ENCODE data around the gene SYNGR1. TPM values are rescaled to one million over a fixed set of nuclear protein-coding genes. Genes with fewer than 3 reads are reported as not detected.

Gene SYNGR1
- total and polyA plus RNA-seq, 5 donors, result 66.4 to 101 (median 72.8) TPM

DNA sequence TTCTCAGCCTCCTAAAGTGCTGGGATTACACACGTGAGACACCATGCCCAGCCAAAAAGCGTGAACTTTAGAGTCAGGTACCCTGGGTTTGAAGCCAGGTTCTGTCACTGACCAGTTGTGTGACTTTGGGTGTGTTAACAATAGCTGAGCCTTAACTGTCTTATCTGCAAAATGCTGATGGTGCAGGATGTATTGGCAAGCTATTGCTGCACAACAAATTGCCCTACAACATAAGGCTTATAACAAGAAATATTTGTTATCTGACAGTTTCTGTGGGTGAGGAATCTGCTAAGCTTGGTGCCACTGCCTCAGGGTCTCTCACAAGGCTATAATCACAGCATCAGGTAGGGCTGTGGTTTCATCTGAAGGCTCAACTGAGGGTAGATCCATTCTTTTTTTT is 21.9 kb downstream of the SYNGR1 start:
- DNase-seq (no peak), ATAC-seq (no peak)
- Histone ChIP-seq H3K27me3 (ENCODE audit: control insufficient read depth, insufficient read depth) (no peaks in the 10 kb centered on the region), H3K4me3 (ENCODE audit: low read length) (no peak overlapping the region), H3K27ac (ENCODE audit: low read length) (no peak overlapping the region), H3K9me3 (ENCODE audit: control insufficient read depth, low read length) (no peaks in the 10 kb centered on the region), H3K4me1 (ENCODE audit: control insufficient read depth, insufficient read depth, low read length) (no peaks in the 10 kb centered on the region)
- intact Hi-C loops (cut with DNase I), result no loop called here
- whole genome bisulfite sequencing, result 98% methylated on average over 2 of the region's 2 CpGs

DNA sequence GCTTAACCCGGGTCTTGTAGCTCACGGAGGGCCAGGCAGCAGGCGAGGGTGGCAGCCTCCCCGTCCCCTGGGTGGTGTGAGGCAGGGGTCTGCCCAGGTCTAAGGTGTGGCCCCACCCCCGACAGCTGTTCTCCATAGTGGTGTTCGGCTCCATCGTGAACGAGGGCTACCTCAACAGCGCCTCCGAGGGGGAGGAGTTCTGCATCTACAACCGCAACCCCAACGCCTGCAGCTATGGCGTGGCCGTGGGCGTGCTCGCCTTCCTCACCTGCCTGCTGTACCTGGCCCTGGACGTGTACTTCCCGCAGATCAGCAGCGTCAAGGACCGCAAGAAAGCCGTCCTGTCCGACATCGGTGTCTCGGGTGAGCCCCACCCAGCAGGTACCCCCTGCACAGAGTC is 24.4 kb downstream of the SYNGR1 start:
- 87% methylated on average over 24 of the region's 24 CpGs for WGBS
- Histone ChIP-seq H3K4me3 (ENCODE audit: low read length) (no peak overlapping the region), H3K27ac (ENCODE audit: low read length) (no peak overlapping the region), H3K27me3 (ENCODE audit: control insufficient read depth, insufficient read depth) (no peaks in the 10 kb centered on the region), H3K4me1 (ENCODE audit: control insufficient read depth, insufficient read depth, low read length) (no peaks in the 10 kb centered on the region), H3K9me3 (ENCODE audit: control insufficient read depth, low read length) (no peaks in the 10 kb centered on the region)
- DNase-seq (no peak), ATAC-seq (no peak)
- intact Hi-C loops (cut with DNase I), result no loop called here

DNA sequence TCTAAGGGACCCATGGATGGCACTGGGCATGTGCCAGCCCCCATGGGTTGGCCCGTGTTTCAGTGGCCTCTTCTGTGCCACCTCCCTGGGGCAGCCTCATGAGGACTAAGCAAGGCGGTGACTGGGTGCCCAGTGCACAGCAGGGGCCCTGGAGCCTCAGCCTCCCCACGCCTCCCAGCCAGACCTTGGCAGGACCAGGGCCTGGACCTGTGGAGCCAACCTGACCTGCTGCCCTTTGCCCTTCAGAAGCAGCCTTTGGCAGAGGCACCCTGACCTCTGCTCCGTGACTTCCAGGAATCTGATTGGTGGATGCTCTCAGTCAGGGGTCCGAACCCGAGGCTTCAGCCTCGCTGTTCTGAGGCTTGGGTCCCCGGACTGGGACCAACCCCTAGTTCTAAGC is 25.0 kb downstream of the SYNGR1 start:
- H3K4me1 ChIP-seq (ENCODE audit: control insufficient read depth, insufficient read depth, low read length), result no peaks in the 10 kb centered on the region
- ATAC-seq, result no peak

DNA sequence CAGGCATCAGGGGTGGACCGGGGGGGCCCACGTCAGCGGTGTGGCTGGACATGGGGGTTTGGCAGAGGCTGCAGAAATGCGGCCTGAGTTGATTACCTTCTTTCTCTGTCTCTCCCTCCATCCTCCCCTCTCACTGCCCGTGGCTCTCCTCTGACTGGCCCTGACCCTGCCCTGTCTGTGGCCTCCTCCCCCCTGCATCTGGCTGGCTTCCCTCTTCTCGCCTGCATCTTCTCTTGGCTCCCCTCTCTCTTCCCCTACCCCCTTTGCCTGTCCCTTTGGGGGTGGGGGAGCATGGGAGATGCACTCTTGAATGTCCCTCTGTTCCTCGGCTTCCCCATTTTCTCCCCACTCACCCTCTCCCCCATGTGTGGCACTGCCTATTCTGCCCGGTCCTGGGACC is 25.9 kb downstream of the SYNGR1 start:
- H3K4me3 ChIP-seq (ENCODE audit: low read length), result no peak overlapping the region
- intact Hi-C loops (cut with DNase I), result no loop called here
- no peak overlapping the region for H3K27ac ChIP-seq (ENCODE audit: low read length)
- H3K9me3 ChIP-seq (ENCODE audit: control insufficient read depth, low read length), result no peaks in the 10 kb centered on the region
- DNase-seq (no peak), ATAC-seq (no peak)
- no peaks in the 10 kb centered on the region for H3K4me1 ChIP-seq (ENCODE audit: control insufficient read depth, insufficient read depth, low read length)
- WGBS, result 72% methylated on average over 8 of the region's 8 CpGs
- no peaks in the 10 kb centered on the region for H3K27me3 ChIP-seq (ENCODE audit: control insufficient read depth, insufficient read depth)

More for the DNA sequence above, 25.0 kb downstream of the SYNGR1 start:
- no peak overlapping the region for H3K4me3 ChIP-seq (ENCODE audit: low read length)
- 93% methylated on average over 8 of the region's 8 CpGs for WGBS
- intact Hi-C loops (cut with DNase I), result no loop called here
- no peak overlapping the region for H3K27ac ChIP-seq (ENCODE audit: low read length)
- no peak for DNase-seq
- no peaks in the 10 kb centered on the region for H3K27me3 ChIP-seq (ENCODE audit: control insufficient read depth, insufficient read depth)
- H3K9me3 ChIP-seq (ENCODE audit: control insufficient read depth, low read length), result no peaks in the 10 kb centered on the region

DNA sequence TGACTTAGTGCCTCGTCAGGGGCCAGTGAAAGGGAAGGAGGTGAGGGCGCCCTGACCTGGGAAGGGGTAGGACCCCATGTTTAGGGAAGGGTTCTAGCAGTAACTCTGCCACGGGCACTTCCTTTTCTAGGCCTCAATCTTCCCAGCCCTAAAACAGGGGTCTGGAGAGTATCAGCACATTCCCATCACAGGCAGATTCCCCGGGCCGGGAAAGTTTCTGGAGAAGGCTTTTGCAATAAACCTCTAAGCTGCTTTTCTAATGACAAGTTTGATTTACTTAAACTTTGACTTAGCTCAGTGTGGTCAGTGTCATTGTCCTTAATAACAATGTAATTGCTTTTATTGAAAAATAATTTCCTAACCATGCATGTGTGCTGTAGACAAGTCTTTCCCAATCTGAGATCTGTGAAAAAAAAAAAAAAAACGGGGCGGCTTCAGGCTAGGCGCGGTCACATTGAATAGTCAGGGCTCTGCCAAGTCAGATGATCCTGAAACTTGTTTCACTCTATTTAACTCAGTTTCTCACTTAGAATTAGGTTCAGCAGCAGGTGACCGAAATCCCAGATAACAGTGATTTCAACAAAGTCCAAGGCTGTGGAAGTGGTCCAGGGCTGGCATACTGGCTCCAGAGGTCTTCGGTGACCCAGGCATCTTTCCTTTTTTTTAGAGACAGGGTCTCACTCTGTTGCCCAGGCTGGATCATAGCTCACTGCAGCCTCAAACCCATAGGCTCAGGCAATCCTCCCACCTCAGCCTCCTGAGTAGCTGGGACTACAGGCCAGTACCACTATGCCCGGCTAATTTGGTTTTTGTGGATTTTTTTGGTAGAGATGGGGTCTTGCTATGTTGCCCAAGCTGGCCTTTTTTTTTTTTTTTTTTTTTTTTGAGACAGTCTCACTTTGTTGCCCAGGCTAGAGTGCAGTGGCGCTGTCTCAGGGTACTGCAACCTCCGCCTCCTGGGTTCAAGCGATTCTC is 30.3 kb downstream of the SYNGR1 start:
- no peak overlapping the region for H3K4me3 ChIP-seq (ENCODE audit: low read length)
- no peak for ATAC-seq
- no peak overlapping the region for H3K27ac ChIP-seq (ENCODE audit: low read length)
- no peaks in the 10 kb centered on the region for H3K9me3 ChIP-seq (ENCODE audit: control insufficient read depth, low read length)
- peak in 1 of 3 donors; percentile 2 for DNase-seq
- no peaks in the 10 kb centered on the region for H3K4me1 ChIP-seq (ENCODE audit: control insufficient read depth, insufficient read depth, low read length)
- 87% methylated on average over 15 of the region's 15 CpGs for WGBS
- H3K27me3 ChIP-seq (ENCODE audit: control insufficient read depth, insufficient read depth), result no peaks in the 10 kb centered on the region
- intact Hi-C loops (cut with DNase I), result loop anchor here in 1 of 4 donors (10.0 kb wide), 1 partner anchor 125 kb away; the partner anchor contains the start of gene MIEF1

DNA sequence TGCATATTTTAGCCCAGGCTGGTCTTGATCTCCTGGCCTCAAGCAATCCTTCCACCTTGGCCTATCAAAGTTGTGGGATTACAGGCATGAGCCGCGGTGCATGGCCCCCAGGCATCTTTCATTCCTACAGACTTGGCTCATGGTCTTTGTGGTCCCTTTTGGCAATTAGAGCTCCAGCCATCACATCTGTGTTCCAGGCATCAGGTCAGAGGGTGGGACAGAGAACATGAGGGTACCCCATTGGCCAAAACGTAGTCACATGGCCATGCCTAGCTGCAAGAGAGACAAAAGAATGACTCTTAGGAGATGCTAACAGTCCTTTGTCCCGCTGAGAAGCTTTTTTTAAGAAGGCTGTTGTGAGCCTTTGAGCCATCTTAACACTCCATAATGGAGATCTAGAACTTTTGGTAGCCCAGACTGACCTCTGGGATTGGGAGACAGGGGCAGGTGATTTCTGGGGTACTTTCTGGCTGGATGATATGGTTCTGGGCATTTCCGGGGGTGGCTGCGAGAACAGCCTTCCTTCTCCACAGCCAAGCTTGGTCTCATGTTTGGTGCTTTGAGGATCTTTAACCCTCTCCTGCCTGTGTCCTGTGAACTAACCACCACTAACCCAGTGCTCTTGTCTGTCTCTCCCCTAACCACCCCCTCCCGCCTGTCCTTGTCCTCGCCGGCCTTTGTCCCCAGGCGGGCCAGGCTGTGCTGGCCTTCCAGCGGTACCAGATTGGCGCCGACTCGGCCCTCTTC is 31.4 kb downstream of the SYNGR1 start:
- intact Hi-C loops (cut with DNase I), result loop anchor here in 1 of 4 donors (10.0 kb wide), 1 partner anchor 124 kb away; the partner anchor contains the start of gene MIEF1
- 81% methylated on average over 14 of the region's 14 CpGs for WGBS
- no peak for ATAC-seq

DNA sequence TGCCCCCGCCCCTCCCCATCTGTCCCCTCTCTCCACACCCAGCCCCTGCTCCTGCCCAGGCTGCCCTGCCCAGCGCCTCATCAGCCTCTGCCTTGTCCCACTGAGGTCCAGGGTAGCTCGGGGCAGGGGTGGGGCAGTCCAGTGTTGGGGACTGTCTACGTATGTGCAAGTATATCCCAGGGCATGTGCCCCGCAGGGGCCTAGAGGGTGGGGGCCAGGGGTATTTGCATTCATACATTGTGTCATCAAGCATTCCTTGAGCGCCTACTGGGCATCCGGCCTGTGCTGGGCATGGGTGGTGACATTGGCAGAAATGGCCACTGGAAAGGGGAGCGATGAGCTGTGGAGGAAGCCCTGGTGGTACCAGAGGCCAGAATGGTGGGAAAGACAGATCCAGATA is 32.1 kb downstream of the SYNGR1 start:
- 96% methylated on average over 8 of the region's 8 CpGs for WGBS
- ATAC-seq, result peak in 1 of 2 donors; percentile 3
- Histone ChIP-seq H3K4me1 (ENCODE audit: control insufficient read depth, insufficient read depth, low read length) (no peaks in the 10 kb centered on the region), H3K27me3 (ENCODE audit: control insufficient read depth, insufficient read depth) (no peaks in the 10 kb centered on the region), H3K27ac (ENCODE audit: low read length) (no peak overlapping the region), H3K4me3 (ENCODE audit: low read length) (no peak overlapping the region), H3K9me3 (ENCODE audit: control insufficient read depth, low read length) (no peaks in the 10 kb centered on the region)
- intact Hi-C loops (cut with DNase I), result loop anchor here in 1 of 4 donors (10.0 kb wide), 1 partner anchor 123 kb away; the partner anchor contains the start of gene MIEF1
- no peak for DNase-seq

More for the DNA sequence above, 31.4 kb downstream of the SYNGR1 start:
- no peak overlapping the region for H3K27ac ChIP-seq (ENCODE audit: low read length)
- DNase-seq, result no peak
- no peaks in the 10 kb centered on the region for H3K4me1 ChIP-seq (ENCODE audit: control insufficient read depth, insufficient read depth, low read length)
- H3K4me3 ChIP-seq (ENCODE audit: low read length), result no peak overlapping the region
- H3K27me3 ChIP-seq (ENCODE audit: control insufficient read depth, insufficient read depth), result no peaks in the 10 kb centered on the region
- no peaks in the 10 kb centered on the region for H3K9me3 ChIP-seq (ENCODE audit: control insufficient read depth, low read length)

DNA sequence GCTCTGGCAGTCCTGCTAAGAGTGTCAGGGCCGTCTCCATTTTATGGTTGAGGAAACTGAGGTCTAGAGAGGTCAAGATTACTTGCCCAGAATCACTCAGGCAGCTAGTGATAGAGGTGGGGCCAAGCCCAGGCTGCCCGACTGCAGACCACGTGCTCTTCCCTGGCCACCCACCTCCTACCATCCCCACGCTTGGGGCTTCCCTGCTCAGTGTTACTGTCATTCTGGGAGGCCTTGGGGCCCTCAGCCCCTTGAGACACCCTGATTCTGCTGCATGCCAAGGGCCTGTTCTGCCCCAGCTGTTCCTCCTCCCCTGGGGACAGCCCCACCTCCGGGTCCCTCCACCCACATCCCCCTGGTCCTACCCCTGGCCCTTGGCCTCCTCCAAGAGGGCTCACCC is 32.6 kb downstream of the SYNGR1 start:
- Histone ChIP-seq H3K27ac (ENCODE audit: low read length) (no peak overlapping the region), H3K27me3 (ENCODE audit: control insufficient read depth, insufficient read depth) (no peaks in the 10 kb centered on the region), H3K4me3 (ENCODE audit: low read length) (no peak overlapping the region), H3K9me3 (ENCODE audit: control insufficient read depth, low read length) (no peaks in the 10 kb centered on the region), H3K4me1 (ENCODE audit: control insufficient read depth, insufficient read depth, low read length) (no peaks in the 10 kb centered on the region)
- 67% methylated on average over 5 of the region's 5 CpGs for WGBS
- ATAC-seq (no peak), DNase-seq (peak in 1 of 3 donors; percentile 24)
- intact Hi-C loops (cut with DNase I), result loop anchor here in 1 of 4 donors (10.0 kb wide), 1 partner anchor 122 kb away; the partner anchor contains the start of gene MIEF1

DNA sequence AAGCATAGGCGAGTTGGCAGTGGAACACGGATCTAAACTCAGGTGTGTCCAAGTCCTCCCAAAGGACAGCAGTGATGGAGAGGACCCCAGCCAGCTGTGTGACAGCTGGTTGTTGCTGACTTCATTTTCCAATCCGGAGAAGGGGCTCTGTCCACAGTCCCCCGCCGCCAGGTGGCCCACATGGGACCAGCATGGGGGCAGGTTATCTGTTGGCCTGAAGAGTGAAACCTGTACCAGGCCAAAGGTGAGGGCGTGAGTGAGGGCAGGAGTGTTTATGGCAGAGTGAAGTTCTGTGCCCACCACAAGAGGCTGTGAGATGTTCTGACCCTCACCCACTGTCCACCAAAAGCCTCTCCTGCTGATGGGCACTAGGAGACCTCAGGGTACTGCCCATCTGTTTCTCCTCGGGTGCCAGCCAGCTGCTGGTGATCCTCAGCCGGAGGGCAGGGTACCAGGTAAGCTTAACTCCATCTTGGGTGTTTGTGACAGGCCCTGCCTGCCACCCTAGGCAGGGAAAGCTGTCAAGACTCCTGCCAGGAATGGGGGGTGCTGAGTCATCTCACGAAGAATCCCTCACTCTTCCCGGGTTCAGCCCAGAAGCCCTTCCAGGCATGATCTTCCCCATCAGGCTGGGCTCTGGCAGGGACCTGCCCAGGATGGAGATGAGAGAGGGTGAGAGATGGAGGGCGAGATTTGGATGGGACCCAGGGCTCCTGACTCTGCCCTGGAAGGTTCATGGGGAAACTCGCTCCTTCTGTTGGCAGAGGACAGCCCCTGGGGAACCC is 34.2 kb downstream of the SYNGR1 start:
- ATAC-seq (no peak), DNase-seq (peak in 1 of 3 donors; percentile 26)
- no peaks in the 10 kb centered on the region for H3K9me3 ChIP-seq (ENCODE audit: control insufficient read depth, low read length)
- no peak overlapping the region for H3K27ac ChIP-seq (ENCODE audit: low read length)
- no peak overlapping the region for H3K4me3 ChIP-seq (ENCODE audit: low read length)
- 70% methylated on average over 12 of the region's 12 CpGs for WGBS
- intact Hi-C loops (cut with DNase I), result loop anchor here in 1 of 4 donors (10.0 kb wide), 1 partner anchor 121 kb away; the partner anchor contains the start of gene MIEF1
- no peaks in the 10 kb centered on the region for H3K27me3 ChIP-seq (ENCODE audit: control insufficient read depth, insufficient read depth)
- H3K4me1 ChIP-seq (ENCODE audit: control insufficient read depth, insufficient read depth, low read length), result no peaks in the 10 kb centered on the region

DNA sequence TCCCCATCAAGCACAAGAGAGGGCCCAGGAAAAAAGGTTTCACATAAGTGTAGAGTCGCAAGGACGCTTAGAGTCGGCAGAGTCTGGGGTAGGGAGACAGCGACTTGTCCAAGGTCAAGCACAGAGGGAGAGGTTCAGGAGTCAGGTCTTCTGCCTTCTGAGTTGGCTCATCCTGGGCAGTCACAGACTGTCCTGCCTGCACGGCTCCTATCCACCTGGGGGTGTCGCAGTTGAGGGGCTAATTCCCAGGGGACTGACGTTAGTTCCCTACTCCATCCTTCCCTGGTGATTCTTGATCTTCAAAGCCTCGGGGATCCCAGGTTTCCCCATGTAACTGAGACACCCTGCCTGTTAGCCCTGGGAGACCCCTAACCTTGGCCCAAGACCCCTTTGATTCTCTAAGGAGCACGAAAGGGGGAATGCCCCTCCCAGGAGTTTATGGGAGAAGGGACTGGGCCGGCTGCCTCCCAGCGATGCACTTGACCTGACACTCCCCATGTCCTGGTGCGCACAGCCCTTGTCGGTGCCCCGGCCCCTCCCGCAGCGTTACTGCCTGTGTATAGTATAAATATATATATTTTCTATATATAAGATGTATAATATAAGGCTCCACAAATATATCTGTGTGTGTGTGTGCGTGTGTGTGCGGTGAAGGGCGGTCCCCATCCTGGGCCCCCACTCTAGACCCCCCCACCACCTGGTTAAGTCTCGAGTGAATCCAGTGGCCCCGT is 35.1 kb downstream of the SYNGR1 start:
- H3K9me3 ChIP-seq (ENCODE audit: control insufficient read depth, low read length), result no peaks in the 10 kb centered on the region
- ATAC-seq, result no peak
- intact Hi-C loops (cut with DNase I), result loop anchor here in 1 of 4 donors (10.0 kb wide), 1 partner anchor 120 kb away; the partner anchor contains the start of gene MIEF1
- H3K27ac ChIP-seq (ENCODE audit: low read length), result no peak overlapping the region
- no peaks in the 10 kb centered on the region for H3K4me1 ChIP-seq (ENCODE audit: control insufficient read depth, insufficient read depth, low read length)
- H3K4me3 ChIP-seq (ENCODE audit: low read length), result no peak overlapping the region
- WGBS, result 44% methylated on average over 21 of the region's 21 CpGs
- DNase-seq, result no peak
- H3K27me3 ChIP-seq (ENCODE audit: control insufficient read depth, insufficient read depth), result no peaks in the 10 kb centered on the region
